GM18498 (cell line): Measurements from ENCODE around the gene RPP21.

Source experiments
- ATAC-seq: cut with Tn5 transposase; IDR thresholded peaks from one replicate; pipeline ENCODE4 v1.9.1; 2021; ENCODE audit warnings: mild to moderate bottlenecking, moderate library complexity; ENCODE audit not compliant: unreplicated experiment

The RPP21 gene

DNA sequence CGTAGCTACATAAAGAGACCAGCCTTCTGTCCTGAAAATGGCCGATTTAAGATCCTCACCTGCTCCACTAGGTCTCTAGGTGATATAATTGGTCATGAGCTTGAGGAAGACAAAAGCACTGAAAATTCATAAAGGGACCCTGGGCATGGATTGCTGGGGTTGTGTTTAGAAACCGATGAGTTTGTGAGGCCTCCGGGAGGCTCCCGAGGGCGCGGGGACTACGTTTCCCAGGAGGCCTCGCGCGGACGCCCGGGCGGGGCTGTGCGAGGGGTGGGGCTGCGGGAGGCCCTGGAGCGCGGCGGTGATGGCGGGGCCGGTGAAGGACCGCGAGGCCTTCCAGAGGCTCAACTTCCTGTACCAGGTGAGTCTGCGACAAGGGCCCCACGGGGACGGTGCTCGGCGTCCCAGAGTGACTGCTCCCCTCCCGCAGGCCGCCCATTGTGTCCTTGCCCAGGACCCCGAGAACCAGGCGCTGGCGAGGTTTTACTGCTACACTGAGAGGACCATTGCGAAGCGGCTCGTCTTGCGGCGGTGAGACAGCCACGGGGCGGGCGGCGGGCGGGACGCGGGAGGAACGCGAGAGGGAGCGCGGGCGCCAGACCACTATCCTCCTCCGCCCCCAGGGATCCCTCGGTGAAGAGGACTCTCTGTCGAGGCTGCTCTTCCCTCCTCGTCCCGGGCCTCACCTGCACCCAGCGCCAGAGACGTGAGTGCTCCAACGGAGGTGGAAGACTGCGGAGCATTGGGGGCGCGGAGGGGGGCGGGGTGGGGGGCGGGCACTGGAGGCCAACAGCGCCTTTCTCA is at the start of gene RPP21:
RPP21 (plus strand) TSS at position 289 of the 804 bp plus-strand sequence; CDS start at position 305, 16 bp downstream.
- peak; percentile 97 for ATAC-seq

GRCh38 chr6:30295837-30296236 is 49.1 kb upstream of the RPP21 start:
- no peak for ATAC-seq

DNA sequence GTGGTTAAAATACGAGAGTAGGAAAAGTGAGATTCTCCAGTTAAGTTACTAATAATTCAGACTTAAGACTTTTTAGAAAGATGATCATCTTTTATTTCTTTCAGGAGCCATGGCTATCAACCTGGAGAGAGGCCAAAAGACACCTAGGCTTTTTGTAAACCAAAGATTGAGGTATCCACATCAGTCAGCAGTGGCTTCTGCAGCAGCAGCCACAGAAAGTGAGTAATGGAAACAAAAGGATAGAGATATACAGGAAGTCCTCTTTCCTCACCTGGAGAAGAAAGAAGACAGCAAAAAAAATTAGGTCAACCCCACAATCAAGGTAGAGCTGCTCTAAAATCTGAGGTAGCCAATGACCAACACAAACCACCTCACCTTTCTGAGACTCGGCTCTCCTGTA is 41.0 kb upstream of the RPP21 start:
- no peak for ATAC-seq

DNA sequence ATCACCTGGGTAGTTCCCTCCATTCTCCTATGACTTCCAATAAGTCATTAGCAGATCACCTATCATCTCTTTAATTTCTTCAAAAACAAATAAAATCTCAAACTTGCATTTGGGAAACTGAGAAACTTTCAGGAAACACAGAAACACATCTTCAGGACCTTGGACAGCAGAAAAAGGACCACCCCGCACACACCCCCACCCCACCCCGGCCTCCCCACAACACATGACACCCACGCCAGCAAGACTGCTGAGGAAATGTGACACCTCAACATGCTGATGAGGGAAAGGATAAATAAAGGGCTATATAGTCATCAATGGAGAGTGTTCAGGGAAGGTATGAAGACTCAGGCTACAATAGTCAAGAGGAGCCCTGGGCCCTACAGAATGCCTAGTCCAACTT is 33.9 kb upstream of the RPP21 start:
- no peak for ATAC-seq

GRCh38 chr6:30311671-30312070 is 33.3 kb upstream of the RPP21 start:
- no peak for ATAC-seq

- ATAC-seq, result no peak
Observed at GRCh38 chr6:30312266-30312665, 32.7 kb upstream of the RPP21 start.

- ATAC-seq, result no peak
Observed at GRCh38 chr6:30312676-30313321, 32.2 kb upstream of the RPP21 start.

GRCh38 chr6:30315156-30315555 is 29.8 kb upstream of the RPP21 start:
- ATAC-seq, result no peak

DNA sequence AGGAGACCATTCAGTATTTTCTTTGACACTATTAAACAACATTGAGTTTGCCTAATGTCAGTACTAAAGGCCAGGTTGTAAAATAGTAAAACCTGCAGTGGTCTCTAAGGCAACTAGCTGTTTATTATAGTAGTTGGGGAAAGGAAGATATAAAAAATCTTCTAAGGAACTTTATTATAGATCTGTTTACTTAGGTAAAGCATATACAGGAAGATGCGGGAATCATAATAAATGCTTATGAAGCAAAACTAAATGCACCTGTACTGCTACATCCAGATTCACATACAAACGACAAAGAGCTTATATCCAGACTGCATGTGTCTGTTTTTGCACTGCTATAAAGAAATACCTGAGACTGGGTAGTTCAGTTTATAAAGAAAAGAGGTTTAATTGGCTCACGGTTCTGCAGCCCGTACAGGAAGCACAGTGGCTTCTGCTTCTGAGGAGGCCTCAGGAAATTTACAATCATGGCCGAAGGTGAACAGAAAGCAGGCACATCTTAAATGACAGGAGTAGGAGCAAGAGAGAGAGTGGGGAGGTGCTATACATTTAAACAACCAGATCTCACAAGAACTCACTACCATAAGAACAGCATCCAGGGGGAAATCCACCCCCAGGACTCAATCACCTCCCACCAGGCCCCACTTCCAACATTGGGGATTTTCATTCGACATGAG is 26.9 kb upstream of the RPP21 start:
- no peak for ATAC-seq

GRCh38 chr6:30319146-30319835 is 25.7 kb upstream of the RPP21 start:
- ATAC-seq, result no peak

DNA sequence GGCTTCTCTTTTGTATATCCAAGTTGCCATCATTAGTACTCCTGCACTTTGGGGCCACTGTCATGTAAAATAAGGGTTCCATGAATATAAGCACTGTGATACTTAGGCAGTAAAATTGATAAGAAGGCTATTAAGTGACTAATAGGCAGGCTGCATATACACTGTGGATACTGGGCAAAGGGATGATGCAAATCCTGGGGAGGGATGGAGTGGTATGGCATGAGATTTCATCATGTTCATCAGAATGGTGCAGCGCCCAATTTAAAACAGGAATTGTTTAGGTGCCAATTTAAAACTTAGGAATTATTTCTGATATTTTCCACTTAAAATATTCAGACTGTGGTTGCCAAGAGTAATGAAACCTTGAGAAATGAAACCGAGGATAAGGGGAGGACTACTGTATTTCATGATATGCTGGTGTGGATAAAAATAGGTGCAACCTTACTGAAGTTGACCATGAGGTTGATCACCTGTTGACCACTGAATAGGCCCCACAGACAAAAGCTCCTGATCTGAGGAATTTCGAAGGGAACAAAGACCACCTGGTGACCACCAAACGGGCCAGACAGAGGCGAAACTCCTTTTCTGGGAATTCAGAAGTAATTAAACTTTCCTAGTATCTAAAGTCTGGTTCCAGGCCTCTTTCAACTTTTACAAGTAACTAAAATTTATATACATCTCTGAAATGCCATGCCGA is 23.1 kb upstream of the RPP21 start:
- no peak for ATAC-seq

GRCh38 chr6:30322527-30323501 is 22.1 kb upstream of the RPP21 start:
- no peak for ATAC-seq

DNA sequence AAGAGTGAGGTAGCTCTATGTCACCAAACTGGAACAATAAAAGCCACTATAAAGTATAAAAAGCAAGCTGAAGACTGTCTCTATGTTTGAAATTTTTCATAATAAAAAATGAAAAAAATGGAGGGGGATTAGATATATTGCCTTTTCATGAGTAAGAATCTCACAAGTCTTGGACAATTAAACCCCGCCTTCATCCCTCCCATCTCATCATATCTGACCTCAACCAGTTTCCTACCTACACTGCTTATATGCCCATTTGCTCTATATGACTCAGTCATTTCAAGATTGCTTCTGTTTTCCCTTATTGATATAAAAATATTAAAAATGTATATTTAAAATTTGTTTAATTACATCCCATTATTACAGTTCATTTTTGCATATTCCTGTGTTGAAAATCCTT is 21.1 kb upstream of the RPP21 start:
- ATAC-seq, result no peak

- ATAC-seq, result no peak
Observed at GRCh38 chr6:30325150-30325872, 19.6 kb upstream of the RPP21 start.

- peak; percentile 39 for ATAC-seq
Observed at GRCh38 chr6:30325873-30326525, 19.0 kb upstream of the RPP21 start.

DNA sequence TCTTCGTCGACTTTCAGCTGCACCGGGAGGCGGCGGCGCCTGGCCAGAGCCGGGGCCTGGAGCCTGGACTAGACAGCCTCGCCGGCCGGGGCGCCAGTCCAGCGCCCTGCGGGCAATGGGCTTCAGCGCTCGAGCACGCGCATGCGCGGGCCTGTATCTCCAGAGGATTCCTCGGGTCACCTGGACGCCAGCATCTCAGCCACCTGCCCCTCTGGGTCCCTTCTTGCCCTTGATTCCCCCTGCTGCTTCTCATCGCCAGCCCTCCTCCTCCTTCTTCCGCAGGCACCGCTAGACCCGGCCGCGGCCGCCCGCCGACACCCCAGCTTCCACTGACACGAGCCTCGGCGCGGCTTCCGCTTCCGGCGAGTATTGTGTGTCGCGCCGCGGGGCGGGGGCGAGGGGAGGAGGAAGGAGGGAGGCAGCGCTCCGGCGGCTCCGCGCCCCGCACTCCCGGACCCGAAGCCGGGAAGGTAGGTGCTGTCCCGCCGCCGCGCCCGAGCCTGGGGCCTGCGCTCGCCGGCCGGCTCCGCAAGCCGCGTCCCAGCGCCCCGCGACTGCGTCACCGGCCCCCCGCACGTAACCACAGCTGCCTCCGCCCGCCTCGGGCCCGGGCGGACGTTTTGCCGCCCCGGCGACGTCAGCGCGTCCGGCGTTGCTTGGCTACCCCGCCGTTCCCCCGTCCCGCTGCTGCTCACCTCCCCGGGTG is 18.3 kb upstream of the RPP21 start, which contains the start of gene TRIM39:
TRIM39 (plus strand) TSS at position 402 of the 706 bp plus-strand sequence. CDS start 2,391 bp downstream, outside the sequence.
- peak; percentile 79 for ATAC-seq

- no peak for ATAC-seq
Observed at GRCh38 chr6:30327232-30327746, 17.7 kb upstream of the RPP21 start.
